Measurements from ENCODE around the gene IFNA1.

DNA sequence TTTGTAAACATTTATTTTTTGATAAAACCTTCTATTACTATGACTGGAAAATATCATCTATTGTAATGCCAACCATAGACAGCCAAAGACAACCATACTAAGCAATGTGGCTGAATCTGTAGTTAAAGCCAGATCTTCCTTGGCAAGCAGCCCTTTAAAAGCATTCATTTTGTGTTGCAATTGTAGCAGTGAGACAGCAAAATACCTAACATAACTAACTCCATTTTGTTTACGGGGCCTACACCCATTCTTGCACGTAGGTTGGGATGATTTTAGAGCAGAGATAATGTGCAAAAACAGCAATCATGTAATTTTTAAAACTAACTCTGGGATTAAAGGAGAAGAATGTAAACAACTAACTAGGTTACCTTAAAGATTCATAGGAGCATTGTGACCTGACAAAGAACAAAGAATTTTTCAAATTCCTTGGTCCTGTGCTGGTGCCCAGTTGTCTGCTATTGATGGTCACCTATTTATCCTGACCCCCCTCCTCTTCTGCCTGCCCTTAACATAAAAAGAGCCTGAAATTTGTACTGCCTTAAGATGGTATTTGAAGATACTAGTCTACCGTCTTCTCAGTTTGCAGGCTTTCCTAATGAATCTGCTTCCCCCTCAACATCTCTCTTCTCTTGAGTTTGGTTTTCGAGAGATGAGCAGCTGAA, 10.6 kb downstream of the IFNA1 start:
- TF ChIP-seq, protein P1, sequence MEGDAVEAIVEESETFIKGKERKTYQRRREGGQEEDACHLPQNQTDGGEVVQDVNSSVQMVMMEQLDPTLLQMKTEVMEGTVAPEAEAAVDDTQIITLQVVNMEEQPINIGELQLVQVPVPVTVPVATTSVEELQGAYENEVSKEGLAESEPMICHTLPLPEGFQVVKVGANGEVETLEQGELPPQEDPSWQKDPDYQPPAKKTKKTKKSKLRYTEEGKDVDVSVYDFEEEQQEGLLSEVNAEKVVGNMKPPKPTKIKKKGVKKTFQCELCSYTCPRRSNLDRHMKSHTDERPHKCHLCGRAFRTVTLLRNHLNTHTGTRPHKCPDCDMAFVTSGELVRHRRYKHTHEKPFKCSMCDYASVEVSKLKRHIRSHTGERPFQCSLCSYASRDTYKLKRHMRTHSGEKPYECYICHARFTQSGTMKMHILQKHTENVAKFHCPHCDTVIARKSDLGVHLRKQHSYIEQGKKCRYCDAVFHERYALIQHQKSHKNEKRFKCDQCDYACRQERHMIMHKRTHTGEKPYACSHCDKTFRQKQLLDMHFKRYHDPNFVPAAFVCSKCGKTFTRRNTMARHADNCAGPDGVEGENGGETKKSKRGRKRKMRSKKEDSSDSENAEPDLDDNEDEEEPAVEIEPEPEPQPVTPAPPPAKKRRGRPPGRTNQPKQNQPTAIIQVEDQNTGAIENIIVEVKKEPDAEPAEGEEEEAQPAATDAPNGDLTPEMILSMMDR (IDR thresholded peaks at IDR 0.05): no peak
- TF ChIP-seq EP300 (IDR thresholded peaks at IDR 0.05): no peak

Data from tibial nerve (tissue), 4 donors.